ENCODE measurements around the gene DOCK11.
"Not testable (repeated sequence)": the region's sequence is repeated elsewhere in the genome, so short reads cannot be mapped to it uniquely, and the experiment has no call there.

Gene DOCK11

DNA sequence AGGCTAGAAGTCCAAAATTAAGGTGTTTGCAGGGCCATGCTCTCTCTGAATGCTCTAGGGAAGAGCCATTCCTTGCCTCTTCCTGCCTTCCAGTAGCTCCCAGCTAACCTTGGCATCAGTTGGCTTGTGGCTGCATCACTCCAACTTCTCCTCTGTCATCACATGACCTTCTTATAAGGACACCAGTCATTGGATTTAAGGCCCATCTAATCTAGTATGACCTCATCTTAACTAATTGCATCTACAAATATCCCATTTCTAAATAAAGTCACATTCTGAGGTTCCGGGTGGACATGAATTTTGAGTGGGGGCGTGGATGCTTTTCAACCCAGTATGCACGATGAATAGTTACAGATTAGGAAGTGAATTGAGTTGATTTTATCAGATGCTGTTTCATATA, 89.7 kb downstream of the DOCK11 start:
- TF ChIP-seq, protein P1, sequence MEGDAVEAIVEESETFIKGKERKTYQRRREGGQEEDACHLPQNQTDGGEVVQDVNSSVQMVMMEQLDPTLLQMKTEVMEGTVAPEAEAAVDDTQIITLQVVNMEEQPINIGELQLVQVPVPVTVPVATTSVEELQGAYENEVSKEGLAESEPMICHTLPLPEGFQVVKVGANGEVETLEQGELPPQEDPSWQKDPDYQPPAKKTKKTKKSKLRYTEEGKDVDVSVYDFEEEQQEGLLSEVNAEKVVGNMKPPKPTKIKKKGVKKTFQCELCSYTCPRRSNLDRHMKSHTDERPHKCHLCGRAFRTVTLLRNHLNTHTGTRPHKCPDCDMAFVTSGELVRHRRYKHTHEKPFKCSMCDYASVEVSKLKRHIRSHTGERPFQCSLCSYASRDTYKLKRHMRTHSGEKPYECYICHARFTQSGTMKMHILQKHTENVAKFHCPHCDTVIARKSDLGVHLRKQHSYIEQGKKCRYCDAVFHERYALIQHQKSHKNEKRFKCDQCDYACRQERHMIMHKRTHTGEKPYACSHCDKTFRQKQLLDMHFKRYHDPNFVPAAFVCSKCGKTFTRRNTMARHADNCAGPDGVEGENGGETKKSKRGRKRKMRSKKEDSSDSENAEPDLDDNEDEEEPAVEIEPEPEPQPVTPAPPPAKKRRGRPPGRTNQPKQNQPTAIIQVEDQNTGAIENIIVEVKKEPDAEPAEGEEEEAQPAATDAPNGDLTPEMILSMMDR (IDR thresholded peaks at IDR 0.05; ENCODE audit: low read depth, low read length, missing control alignments), result no peak
- Histone ChIP-seq H3K27me3 (replicated peaks) (no peaks in the 10 kb centered on the region), H3K27ac (no peak overlapping the region), H3K4me3 (ENCODE audit: low read depth, low read length) (no peak overlapping the region), H3K36me3 (replicated peaks) (no peaks in the 10 kb centered on the region)
- no peak for DNase-seq
- in situ Hi-C loops (cut with HindIII; ENCODE audit: low pct_ligation_motif_present, low sequenced_read_pairs), result no loop called here

DNA sequence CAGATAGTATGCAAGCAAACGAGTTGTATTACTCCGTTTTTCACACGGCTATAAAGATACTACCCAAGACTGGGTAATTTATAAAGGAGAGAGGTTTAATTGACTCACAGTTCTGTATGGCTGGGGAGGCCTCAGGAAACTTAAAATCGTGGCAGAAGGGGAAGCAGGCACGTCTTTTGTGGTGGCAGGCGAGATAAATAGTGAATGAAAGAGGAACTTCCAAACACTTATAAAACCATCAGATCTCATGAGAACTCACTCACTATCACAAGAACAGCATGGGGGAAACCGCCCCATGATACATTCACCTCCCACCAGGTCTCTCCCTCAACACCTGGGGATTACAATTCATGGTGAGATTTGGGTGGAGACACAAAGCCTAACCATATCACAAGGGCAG, 90.6 kb downstream of the DOCK11 start:
- DNase-seq; H3K27me3 ChIP-seq (replicated peaks); H3K4me3 ChIP-seq (ENCODE audit: low read depth, low read length); H3K36me3 ChIP-seq (replicated peaks); H3K27ac ChIP-seq; in situ Hi-C loops (cut with HindIII; ENCODE audit: low pct_ligation_motif_present, low sequenced_read_pairs): not testable (repeated sequence)

DNA sequence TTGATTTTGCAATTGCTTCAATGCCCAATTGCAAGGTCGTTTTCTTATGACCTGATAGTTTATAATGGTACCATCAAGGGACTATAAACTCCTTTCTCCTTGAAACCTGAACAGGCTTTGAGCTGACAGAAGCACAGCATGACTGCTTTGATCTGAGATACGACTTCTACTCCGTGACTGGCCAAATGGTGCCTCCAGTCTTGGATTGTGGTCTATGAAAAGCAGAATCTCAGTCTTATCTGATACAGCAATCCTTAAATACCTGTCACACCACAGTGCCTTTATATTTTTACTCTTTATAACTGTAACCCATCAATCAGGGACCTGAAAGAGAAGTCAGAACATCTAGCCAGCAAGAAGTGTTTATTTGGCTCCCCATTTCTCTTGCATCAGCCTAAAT, 93.1 kb downstream of the DOCK11 start:
- DNase-seq, result no peak
- in situ Hi-C loops (cut with HindIII; ENCODE audit: low pct_ligation_motif_present, low sequenced_read_pairs), result no loop called here
- no peaks in the 10 kb centered on the region for H3K36me3 ChIP-seq (replicated peaks)
- TF ChIP-seq, protein P1 (IDR thresholded peaks at IDR 0.05; ENCODE audit: low read depth, low read length, missing control alignments), result no peak
- no peaks in the 10 kb centered on the region for H3K27me3 ChIP-seq (replicated peaks)
- no peak overlapping the region for H3K4me3 ChIP-seq (ENCODE audit: low read depth, low read length)
- no peak overlapping the region for H3K27ac ChIP-seq

DNA sequence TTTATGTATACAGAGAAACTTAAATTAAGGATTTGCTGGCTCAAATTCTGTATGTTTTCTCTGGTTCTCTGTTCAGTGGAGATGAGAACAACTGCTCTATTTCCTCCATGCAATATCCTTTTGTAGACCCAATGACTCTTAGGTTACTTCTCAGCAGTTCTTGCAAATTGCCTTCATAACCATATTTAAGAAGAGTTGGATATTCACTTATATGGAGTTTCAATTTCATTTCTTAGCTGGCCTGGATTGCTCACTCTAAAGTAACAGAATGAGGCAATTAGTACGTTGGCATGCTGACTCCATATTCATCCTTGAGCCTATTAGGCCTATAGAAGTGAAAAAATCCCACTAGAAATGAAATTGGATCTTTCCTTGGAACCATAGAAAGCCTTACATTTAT, 93.6 kb downstream of the DOCK11 start:
- TF ChIP-seq, protein P1 (IDR thresholded peaks at IDR 0.05; ENCODE audit: low read depth, low read length, missing control alignments), result no peak
- H3K27me3 ChIP-seq (replicated peaks), result no peaks in the 10 kb centered on the region
- H3K4me3 ChIP-seq (ENCODE audit: low read depth, low read length), result no peak overlapping the region
- no peak overlapping the region for H3K27ac ChIP-seq
- in situ Hi-C loops (cut with HindIII; ENCODE audit: low pct_ligation_motif_present, low sequenced_read_pairs), result no loop called here
- no peaks in the 10 kb centered on the region for H3K36me3 ChIP-seq (replicated peaks)
- no peak for DNase-seq

DNA sequence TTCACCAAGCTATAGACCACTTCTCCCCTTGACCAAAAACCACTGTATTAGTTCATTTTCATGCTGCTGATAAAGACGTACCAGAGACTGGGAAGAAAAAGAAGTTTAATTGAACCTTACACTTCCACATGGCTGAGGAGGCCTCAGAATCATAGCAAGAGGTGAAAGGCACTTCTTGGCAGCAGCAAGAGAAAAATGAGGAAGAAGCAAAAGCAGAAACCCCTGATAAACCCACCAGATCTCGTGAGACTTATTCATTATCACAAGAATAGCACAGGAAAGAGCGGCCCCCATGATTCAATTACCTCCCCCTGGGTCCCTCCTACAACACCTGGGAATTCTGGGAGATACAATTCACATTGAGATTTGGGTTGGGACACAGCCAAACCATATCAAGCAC, 97.8 kb downstream of the DOCK11 start:
- in situ Hi-C loops (cut with HindIII; ENCODE audit: low pct_ligation_motif_present, low sequenced_read_pairs), result no loop called here
- Histone ChIP-seq H3K36me3 (replicated peaks) (no peaks in the 10 kb centered on the region), H3K4me3 (ENCODE audit: low read depth, low read length) (no peak overlapping the region), H3K27me3 (replicated peaks) (no peaks in the 10 kb centered on the region), H3K27ac (no peak overlapping the region)
- TF ChIP-seq, protein P1 (IDR thresholded peaks at IDR 0.05; ENCODE audit: low read depth, low read length, missing control alignments), result no peak
- no peak for DNase-seq

DNA sequence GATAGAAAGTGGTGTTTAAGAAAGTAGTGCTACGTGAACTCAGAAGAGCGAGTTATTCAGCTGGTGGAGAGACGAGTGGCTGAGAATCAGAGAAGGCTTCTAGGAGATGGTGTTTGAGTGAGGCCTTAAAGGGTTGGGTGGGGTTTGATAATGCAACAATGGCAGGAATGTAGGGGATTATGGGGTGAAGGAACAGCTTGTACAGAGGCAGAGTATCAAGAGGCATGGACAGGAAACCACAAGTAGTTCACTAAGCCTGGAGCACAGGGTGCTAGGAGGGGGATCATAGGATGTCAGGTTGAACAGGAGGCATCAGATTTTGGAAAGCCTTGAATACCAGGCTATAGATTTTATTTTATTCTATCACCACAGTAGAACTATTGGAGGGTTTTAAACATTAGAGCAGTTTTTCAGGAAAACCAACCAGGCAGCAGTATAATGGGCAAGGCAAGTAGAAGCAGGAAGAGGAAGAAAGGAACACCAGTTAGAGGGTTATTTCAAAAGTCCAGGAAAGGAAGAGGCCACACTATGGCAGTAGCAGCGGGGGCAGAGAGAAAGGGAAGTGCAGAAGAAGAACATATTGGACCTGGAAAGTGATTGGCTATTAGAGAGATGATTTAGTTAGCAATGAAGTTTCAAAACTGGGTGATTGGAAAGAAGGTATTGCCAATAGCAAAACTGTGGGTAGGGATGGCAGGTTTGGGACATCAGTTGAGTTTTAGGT, 99.2 kb downstream of the DOCK11 start:
- no peak for DNase-seq
- Histone ChIP-seq H3K36me3 (replicated peaks) (no peaks in the 10 kb centered on the region), H3K27me3 (replicated peaks) (no peaks in the 10 kb centered on the region), H3K4me3 (ENCODE audit: low read depth, low read length) (no peak overlapping the region), H3K27ac (no peak overlapping the region)
- TF ChIP-seq, protein P1 (IDR thresholded peaks at IDR 0.05; ENCODE audit: low read depth, low read length, missing control alignments), result no peak
- in situ Hi-C loops (cut with HindIII; ENCODE audit: low pct_ligation_motif_present, low sequenced_read_pairs), result no loop called here

Measured in brain microvascular endothelial cell (primary cell).